ENCODE data around the gene MAN1A2.
"Not testable (repeated sequence)": the region's sequence is repeated elsewhere in the genome, so short reads cannot be mapped to it uniquely, and the experiment has no call there.

MAN1A2 gene

GRCh38 chr1:117473063-117473462 lies 105.8 kb downstream of the MAN1A2 start:
- DNase-seq (ENCODE audit: low read depth), result no peak
- H3K4me3 ChIP-seq (ENCODE audit: low read depth, low read length), result no peak overlapping the region

- not testable (repeated sequence) for DNase-seq (ENCODE audit: low read depth); H3K4me3 ChIP-seq (ENCODE audit: low read depth, low read length)
These were observed 108.2 kb downstream of the MAN1A2 start for GRCh38 chr1:117475495-117475894.

- H3K4me3 ChIP-seq (ENCODE audit: low read depth, low read length), result no peak overlapping the region
- no peak for DNase-seq (ENCODE audit: low read depth)
These were observed 111.8 kb downstream of the MAN1A2 start for GRCh38 chr1:117479086-117479485.

DNA sequence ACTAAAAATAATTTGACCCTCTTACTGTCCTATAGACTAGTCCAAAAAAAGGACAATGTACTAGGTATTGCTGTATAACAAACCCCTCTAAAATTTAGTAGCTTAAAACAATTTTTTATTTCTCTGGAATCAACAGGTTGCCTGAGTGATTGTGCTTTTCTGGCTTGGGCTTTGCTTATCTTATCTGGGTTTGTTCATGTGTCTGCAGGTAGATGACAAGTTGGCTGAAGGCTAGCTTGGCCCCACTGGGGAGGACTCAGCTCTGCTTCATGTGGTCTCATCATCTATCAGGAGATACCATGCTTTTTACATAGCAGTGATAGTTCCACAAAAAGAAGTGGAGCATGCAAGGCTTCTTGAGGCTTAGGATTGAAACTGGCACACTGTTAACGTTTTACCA lies 114.2 kb downstream of the MAN1A2 start:
- no peak for DNase-seq (ENCODE audit: low read depth)
- no peak overlapping the region for H3K4me3 ChIP-seq (ENCODE audit: low read depth, low read length)

- DNase-seq (ENCODE audit: low read depth), result no peak
These were observed 126.7 kb downstream of the MAN1A2 start for GRCh38 chr1:117493906-117494305.

DNA sequence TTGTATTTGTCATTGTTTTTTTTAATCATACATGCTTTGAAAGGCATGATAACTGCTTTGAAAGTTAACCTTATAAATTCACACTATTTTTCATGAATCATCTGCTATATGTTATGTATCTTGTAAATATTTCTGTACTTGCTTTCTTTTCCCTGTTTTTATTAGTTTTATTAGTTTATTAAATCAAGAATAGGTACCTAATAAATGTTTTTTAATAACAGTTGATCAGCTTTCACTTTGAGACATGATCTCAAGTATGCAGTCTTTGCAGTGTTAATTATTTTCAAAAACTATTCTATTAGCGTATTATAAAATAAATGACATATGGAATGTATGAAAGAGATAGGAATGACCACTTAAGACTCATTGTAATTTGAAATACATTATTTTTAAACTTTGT lies 127.8 kb downstream of the MAN1A2 start:
- DNase-seq (ENCODE audit: low read depth), result no peak
- H3K4me3 ChIP-seq (ENCODE audit: low read depth, low read length), result no peak overlapping the region

More at GRCh38 chr1:117493906-117494305, 126.7 kb downstream of the MAN1A2 start:
- H3K4me3 ChIP-seq (ENCODE audit: low read depth, low read length), result no peak overlapping the region

DNA sequence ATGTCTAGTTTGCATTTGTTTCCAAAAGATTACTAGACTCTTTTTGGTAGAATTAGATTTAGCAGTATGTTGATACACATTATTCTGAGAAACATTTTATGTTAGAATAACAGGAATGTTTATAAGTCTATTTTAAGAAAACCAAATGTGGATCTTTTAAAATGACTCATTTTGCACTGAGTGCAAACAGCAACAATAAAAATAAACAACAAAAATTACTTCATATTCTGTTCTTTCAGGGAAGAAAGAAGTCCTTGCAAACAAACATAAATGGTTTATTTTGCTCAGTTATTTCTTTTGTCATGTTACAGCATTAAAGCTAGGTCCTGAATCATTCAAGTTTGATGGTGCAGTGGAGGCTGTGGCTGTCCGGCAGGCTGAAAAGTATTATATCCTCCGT lies 131.8 kb downstream of the MAN1A2 start:
- no peak overlapping the region for H3K4me3 ChIP-seq (ENCODE audit: low read depth, low read length)
- DNase-seq (ENCODE audit: low read depth), result no peak

DNA sequence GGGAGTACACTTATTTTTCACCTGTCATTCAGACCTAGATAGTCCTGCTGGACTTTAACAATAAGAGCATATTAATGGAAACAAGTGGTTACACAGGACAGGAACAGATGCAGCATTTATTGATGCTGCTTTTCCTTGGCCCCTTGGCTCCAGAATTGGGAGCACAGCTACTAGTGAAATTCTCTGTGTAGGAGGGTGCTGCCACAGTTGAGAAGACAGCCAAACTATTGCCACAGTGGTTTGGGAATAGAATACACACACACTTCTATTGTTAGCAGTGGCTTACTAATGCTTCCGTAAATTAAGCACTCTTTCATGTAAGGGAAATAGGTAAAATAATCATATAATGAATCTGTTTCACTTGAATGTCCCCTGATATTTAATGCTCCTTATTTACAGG lies 133.3 kb downstream of the MAN1A2 start:
- no peak for DNase-seq (ENCODE audit: low read depth)
- H3K4me3 ChIP-seq (ENCODE audit: low read depth, low read length), result no peak overlapping the region

GRCh38 chr1:117501281-117501680 lies 134.0 kb downstream of the MAN1A2 start:
- H3K4me3 ChIP-seq (ENCODE audit: low read depth, low read length), result no peak overlapping the region
- peak; percentile 6 for DNase-seq (ENCODE audit: low read depth)

DNA sequence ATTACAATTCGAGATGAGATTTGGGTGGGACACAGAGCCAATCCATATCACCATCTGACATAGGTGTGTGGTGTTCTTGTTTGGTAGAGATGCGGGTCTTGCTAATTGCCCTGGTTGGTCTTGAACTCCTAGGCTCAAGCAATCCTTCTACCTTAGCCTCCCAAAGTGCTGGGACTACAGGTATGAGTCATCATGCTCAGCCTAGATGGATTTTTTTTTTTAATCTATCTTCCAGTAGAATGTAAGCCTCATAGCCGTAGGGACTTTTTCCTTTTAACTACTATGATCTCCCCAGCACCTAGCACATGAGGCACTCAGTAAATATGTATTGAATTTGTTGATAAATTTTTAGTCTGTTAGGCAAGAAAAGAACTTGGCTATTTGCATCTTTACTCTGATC lies 144.0 kb downstream of the MAN1A2 start:
- DNase-seq (ENCODE audit: low read depth), result no peak
- no peak overlapping the region for H3K4me3 ChIP-seq (ENCODE audit: low read depth, low read length)

DNA sequence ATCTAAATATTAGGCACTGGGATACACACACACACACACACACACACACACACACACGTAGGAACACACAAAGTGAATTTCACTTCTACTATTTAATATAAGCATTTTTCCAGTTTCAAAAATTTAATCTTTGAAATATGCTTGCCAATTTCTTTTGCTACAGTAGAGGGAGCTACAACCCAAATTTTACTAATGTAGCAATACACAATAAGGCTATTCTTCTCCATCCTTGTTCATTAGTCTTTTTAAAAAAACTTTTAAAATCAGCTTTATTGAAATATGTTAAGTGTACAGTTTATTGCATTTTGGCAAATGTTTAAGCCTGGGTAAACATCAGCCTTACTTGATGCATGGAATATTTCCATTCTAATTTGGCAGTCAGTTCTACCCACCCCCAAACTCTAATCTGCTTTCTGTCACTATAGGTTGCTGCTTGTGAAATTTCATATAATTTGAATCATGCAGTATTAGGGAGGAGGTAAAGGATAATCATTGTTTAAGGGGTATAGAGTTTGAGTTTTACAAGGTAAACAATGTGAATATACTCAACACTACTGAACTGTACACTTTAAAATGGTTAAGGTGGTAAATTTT lies 145.6 kb downstream of the MAN1A2 start:
- no peak overlapping the region for H3K4me3 ChIP-seq (ENCODE audit: low read depth, low read length)
- no peak for DNase-seq (ENCODE audit: low read depth)

GRCh38 chr1:117523111-117523510 lies 155.9 kb downstream of the MAN1A2 start:
- DNase-seq (ENCODE audit: low read depth), result no peak

DNA sequence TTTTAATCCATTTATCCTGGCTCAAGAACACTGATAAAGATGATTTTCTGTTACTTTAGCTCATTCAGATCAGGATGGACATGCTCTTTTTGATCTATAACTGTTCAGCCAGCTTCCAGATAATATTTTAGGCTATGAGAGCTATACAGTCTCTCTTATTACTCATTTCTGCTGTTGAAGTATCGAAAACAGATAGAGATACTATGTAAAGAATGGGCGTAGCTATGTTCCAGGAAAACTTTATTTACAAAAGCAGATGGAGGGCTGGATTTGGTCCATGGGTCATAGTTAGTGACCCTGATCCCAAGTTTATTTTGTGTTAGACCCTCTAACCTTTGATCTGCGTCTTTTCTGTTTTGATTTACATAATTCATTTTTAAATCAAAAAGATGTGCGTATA lies 159.8 kb downstream of the MAN1A2 start:
- DNase-seq (ENCODE audit: low read depth), result no peak
- no peak overlapping the region for H3K4me3 ChIP-seq (ENCODE audit: low read depth, low read length)

More at GRCh38 chr1:117523111-117523510, 155.9 kb downstream of the MAN1A2 start:
- H3K4me3 ChIP-seq (ENCODE audit: low read depth, low read length), result no peak overlapping the region

GRCh38 chr1:117527566-117528102 lies 160.4 kb downstream of the MAN1A2 start:
- H3K4me3 ChIP-seq (ENCODE audit: low read depth, low read length), result no peak overlapping the region
- peak; percentile 6 for DNase-seq (ENCODE audit: low read depth)

GRCh38 chr1:117529683-117530082 lies 162.4 kb downstream of the MAN1A2 start:
- DNase-seq (ENCODE audit: low read depth), result no peak
- H3K4me3 ChIP-seq (ENCODE audit: low read depth, low read length), result no peak overlapping the region

DNA sequence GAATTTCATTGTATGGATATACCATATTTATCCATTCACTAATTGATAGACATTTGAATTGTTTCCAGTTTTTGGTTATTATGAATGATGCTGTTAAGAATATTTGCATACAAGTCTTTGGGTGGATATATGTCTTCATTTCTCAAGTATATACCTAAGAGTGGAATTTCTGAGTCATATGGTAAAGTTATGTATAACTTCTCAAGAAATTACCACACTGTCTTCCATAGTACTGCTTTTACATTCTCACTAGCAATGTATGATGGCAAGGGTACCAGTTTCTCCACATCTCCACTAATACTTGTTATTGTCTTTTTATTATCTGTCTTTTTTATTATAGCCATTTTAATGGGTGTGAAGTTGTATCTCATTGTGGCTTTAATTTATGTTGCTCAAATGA lies 164.0 kb downstream of the MAN1A2 start:
- DNase-seq (ENCODE audit: low read depth), result no peak
- no peak overlapping the region for H3K4me3 ChIP-seq (ENCODE audit: low read depth, low read length)

GRCh38 chr1:117534995-117535467 lies 167.8 kb downstream of the MAN1A2 start:
- peak; percentile 30 for DNase-seq (ENCODE audit: low read depth)
- H3K4me3 ChIP-seq (ENCODE audit: low read depth, low read length), result no peak overlapping the region

- no peak overlapping the region for H3K4me3 ChIP-seq (ENCODE audit: low read depth, low read length)
- no peak for DNase-seq (ENCODE audit: low read depth)
These were observed 168.6 kb downstream of the MAN1A2 start for GRCh38 chr1:117535821-117536220.

DNA sequence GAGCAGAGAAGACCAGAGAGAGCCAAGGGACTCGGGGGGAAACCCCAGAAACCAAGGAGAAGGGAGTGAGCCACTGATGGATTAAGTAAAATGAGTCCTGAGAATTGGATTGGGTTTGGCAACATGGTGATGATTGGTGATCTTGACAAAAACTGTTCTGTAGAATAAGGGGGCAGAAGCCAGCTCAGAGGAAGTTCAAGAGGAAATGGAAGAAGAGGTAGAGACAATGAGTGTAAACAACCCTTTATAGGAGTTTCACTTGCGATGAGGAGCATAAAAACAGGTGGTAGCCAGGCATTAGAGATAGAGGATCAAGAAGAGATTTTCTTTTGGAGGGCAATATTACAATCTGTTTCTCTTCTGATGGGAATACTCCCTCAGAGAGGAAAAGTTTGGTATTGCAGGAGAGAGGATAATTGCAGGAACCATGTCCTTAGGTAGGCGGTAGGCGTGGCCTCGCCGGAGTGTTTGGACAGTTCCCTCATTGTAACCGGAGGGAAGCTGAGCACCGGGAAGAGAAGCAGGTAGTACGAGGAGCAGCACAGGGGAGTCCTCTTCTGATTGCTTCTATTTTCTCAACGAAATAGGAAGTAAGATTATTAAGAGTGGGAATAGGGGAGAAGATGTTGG lies 170.2 kb downstream of the MAN1A2 start:
- DNase-seq (ENCODE audit: low read depth), result no peak
- H3K4me3 ChIP-seq (ENCODE audit: low read depth, low read length), result no peak overlapping the region

DNA sequence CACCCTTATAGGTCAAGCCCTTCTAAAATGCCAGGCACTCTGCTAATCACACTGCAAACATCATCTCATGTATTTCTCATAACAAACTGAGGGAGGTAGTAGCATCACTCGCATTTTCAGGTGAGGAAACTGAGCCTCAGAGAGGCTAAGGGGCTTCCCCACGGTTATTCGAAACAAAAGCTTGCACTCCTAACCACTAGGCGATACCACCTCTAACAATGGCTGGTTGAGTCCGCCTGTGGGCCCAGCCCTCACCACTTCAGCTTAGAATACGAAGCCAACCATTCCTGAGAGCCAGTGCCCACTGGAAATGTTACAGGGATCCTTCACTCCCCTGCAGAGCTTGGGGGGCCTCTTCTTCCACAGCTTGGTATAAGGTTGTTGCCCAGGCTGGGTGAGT lies 173.3 kb downstream of the MAN1A2 start:
- no peak overlapping the region for H3K4me3 ChIP-seq (ENCODE audit: low read depth, low read length)
- no peak for DNase-seq (ENCODE audit: low read depth)

GRCh38 chr1:117541003-117541402 lies 173.8 kb downstream of the MAN1A2 start:
- no peak for DNase-seq (ENCODE audit: low read depth)
- H3K4me3 ChIP-seq (ENCODE audit: low read depth, low read length), result no peak overlapping the region
